Measurements from ENCODE around the gene RXFP2.

The RXFP2 gene

DNA sequence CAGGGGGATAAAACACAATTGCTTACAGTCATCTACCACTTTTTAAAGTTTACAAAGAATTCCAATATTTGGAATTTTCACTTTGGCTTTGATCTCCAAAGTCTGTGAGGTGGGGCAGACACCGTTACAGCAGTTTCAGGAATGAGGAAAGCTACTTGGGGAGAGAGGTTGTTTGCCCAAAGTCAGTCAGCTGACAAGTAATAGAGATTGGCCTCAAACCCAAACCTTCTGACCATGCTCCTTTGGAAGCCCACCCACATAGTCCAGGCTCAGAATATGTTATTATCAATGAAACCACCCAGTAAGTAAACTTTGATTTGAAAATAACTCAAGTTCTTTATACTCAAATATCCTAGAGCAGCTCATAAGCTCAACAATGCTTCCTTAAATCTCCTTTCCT is 29.0 kb downstream of the RXFP2 start:
- DNase-seq: no peak

DNA sequence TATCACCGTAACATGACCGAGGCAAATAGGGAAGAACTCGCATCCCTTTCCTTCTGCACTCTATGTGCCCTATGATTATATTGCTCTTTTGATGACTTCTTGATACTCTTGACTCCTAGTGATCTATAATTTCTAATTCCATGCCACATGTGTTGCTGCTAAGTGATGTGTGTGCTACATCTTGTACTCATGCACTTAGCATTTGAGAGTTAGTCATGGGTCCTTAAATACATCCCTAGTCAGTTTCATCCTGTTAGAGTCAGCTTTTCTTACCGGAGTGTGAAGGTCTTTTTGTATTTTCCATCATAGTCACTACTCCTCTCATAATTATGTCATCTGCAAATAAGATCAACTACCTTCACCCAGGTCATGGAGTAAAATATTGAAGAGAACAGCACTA is 30.2 kb downstream of the RXFP2 start:
- DNase-seq: no peak

DNA sequence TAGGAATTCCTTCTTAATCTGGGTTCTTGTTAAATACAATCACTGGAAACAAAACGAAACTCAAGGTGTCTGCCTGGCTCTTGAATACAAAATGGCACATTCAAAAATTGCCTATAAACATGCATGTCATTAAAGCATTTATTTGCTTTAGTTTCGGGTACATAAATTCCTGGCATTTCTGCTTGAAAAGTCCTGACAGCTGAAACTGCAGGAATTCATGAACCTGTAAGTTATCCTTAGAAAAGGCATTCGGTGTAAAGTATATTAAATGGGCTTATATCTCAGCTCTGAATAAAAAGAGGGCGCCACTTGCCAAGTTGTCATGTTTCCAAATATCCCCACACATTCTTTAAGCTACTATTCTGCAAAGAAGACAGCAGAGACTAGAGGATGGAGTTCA is 32.9 kb downstream of the RXFP2 start:
- no peak for DNase-seq

DNA sequence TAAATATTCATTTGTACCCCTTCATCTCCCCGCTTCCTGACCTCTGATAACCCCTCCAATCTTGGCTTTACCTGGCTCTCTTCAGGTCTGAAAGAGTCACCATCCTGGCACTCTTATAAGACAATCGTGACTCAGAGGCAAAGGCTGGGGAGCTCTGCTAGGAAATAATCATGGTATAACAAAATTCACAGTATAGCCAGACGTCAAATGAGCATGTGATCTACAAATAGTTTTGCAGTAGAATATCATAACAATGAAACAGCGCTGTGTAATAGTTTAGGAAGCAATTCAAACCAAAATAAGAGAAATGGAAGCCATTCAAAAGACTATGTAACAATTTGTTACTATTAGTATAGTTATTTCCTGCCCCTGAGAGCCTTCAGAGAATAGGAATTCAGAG is 34.2 kb downstream of the RXFP2 start:
- no peak for DNase-seq

DNA sequence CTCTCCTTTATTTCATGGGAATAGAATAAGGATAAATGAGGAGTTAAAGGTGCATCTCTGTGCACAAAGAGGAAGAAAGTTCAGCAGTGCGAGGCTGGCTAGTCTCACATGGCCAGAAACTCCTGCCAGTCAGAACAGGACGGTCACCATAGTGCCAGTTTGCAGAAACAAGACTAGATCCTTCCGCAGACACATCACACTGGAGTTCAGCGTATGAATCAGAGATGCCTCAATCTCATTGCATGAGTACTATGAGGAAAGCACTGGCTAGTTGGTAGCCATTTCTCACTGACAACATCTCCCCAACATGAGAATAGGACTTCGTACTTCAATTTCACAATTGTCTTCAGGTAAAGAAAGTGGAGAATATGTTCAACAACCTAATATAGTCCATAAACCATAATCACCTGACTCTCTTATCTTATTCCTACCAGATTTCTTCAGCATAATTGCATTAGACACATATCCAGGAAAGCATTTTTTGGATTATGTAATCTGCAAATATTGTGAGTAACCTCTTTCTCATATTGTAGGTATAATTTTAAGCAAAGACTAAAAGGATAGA is 34.9 kb downstream of the RXFP2 start:
- DNase-seq: no peak

DNA sequence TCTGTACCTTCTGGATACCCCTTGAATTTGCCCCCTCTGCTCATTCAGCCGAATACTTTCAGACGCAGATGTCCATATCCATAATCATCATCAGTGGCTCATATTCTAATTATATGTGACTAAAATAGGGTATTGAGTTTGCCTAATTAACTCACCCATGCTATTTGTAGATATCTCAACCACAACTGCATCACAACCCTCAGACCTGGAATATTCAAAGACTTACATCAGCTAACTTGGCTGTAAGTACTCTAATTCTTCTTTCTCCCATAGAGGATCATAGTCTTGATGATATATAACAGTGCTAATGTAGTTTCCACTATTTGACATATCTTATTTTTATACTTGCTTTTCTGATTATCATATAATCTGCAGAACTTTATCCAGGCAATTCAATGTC is 35.8 kb downstream of the RXFP2 start:
- no peak for DNase-seq

DNA sequence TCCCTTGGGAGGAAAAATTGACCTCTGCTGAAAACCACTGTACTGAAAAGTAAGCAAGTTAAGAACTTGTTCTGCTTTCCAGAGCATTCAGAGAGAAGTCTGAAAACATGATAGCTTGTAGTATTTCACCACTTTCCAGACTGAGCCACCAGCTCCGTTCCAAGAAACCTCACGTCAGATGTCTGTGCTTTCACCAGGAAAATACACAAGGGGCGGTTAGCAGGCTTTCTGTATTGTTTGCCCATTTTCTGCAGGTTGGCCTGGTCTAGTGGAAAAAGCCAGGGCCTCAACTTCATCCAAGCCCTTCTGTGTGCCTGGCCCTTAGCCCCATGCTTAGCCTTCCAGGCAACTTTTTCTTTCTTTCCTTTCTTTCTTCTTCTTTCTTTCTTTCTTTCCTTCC is 36.4 kb downstream of the RXFP2 start:
- no peak for DNase-seq

DNA sequence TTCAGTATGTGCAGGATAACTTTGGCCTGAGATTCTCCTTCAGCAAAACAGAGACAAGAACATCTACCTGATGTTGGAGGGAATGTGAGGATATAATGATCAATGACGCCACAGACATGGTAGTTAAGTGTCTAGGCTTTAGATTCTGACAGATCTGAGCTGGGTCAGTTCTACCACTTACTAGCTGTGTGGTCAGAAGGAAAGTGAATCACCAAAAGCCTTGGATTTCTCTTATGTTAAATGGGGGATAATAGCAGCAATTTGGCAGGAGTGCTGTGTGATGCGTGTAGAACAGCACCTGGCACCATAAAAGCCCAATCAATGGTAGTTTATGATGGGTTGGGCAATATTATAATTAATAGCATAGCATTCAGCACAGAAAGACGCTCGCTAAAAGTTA is 41.7 kb downstream of the RXFP2 start:
- DNase-seq: no peak

DNA sequence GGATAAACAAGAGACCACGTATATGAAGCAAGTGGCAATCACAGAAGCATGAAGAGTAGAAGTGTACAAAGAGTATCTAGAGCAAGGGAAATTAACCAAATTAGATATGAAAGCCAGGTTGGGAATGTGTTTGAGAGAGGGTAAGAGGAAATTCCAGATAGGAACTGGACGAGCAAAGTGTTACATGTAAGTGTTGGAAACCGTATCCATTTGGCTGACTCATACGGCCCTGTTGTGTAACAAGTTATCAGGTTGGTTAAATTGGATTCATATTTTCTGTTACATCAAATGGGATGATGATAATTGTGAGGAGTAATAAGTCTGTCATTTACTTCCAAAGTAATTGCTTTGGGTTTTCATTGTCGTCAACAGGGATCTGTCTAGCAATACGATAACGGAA is 46.7 kb downstream of the RXFP2 start:
- DNase-seq: no peak

DNA sequence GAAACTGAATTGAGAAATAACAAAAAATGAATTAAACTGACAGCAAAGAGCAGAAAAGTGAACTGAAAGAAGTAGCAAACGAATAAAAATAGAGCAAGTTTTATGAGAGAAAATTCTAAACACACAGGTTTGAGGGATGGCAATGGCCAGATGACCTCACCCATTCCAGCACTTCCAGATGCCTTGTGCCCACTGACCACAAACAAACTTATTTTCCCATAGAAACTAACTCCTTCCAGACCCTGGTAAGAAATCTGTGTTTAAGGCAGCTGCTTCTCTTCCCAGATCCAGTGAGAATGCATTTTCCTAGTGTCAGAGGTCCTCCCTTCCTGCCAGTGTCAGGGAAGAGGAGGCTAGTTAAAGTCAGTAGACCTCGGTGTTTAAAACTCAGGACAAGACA is 51.7 kb downstream of the RXFP2 start:
- DNase-seq: no peak

DNA sequence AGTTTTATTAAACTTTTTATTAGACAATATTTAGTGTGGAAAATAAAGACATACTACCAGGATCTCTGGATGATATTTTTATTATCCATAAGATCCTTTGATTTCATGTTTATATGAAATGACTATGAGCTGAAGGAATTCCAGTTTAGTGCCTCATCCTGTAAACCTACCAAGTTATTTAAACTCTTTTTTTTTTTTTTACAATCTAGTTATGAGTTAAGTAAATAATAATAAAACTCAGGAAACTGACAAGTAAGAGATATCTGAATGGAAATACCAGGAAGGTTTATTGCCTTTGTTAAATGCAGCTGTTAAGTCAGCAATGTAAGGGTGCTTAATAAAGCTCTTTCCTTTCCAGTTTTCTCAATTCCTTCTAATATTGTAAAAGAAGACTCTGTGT is 53.9 kb downstream of the RXFP2 start:
- DNase-seq: no peak

DNA sequence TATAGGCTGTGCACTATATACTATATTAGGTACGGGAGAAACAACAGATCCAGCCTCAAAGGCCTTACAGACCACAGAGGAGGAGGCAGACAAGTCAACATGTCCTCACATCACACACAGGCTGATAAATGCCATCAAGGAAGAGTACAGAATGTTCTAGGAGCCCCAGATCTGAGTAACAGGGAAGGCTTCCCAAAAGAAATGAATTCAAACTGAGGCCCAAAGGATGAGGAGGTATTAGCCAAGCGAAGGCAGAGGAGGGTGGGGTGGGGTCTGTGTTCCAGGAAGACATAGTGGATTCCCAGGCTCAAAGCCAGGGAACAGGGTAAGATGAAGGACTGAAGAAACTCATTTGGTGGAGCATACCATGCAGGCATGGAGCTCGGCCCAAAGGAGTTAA is 55.1 kb downstream of the RXFP2 start:
- no peak for DNase-seq

DNA sequence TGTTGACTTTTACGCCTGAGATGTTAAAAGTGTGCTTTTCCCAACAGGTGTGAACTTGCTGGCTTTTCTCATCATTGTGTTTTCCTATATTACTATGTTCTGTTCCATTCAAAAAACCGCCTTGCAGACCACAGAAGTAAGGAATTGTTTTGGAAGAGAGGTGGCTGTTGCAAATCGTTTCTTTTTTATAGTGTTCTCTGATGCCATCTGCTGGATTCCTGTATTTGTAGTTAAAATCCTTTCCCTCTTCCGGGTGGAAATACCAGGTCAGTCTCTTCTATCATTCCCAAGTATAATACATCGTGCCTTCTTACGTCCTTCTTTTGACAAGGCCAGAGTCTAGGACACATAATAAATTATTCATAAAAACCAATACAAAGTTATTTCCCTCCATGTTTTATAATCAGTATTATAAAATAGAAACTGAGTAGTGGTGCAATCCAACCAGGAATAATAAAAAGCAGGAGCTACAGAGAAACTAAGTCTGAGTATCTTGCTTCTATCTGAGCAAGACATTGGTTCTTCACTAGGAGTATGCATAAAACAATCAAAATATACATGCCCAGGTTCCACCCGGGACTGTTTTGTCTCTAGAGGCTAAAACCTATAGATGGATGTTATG is 57.9 kb downstream of the RXFP2 start:
- DNase-seq: no peak

DNA sequence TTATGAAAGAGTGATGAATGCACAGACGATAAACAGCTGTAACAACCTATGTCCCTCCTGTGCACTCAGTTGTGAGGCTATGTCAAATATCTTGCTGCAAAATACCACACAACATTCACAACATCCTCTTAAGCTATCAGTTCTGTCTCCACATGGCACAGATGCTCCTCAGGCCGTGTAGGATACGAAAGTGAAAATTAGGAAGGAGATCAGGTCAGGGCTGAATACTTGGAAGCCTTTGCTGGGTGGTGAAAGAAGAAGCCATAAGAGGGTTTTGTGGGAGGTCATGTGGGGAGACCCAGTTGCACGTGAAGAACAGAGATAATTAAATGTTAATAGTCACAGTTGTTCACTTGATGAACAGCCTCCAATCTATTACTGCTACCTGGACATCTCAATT is 58.9 kb downstream of the RXFP2 start:
- no peak for DNase-seq

DNA sequence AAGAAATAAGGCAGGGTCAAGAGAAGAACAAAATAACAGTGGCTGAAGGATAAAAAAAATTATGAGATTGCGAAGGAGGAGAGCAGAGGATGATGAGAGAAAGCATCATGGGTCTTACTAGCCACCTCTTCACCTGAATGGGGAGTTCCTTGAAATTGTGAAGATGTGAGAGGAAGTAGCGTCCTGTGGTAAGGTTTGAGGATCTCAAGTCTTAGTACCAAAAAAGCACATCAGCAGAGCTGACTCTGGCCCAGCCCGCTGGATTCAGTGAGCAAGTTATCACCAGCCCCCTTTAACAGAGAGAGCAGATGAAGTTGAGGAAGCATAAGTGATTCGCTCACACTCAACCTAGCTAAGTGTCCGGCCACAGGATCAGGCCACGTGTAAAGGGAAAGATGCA is 61.8 kb downstream of the RXFP2 start:
- no peak for DNase-seq

DNA sequence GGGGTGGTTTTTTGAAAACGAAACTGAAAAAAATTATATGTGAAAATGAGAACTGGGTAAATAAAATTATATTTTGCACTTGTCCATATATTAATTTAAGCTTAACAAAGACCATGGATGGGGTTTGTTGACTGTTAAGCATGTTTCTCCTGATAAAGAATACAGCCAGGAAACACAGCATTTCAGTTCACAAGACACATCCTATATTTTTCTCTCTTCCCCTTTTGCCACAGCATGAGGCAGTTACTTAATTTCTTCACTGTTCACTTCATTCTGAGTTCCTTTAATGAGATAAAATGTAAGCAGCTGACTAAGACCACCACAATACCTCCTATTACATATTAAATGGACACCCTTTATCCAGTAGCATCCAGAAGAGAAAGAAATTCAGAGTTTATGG is 64.0 kb downstream of the RXFP2 start:
- no peak for DNase-seq

DNA sequence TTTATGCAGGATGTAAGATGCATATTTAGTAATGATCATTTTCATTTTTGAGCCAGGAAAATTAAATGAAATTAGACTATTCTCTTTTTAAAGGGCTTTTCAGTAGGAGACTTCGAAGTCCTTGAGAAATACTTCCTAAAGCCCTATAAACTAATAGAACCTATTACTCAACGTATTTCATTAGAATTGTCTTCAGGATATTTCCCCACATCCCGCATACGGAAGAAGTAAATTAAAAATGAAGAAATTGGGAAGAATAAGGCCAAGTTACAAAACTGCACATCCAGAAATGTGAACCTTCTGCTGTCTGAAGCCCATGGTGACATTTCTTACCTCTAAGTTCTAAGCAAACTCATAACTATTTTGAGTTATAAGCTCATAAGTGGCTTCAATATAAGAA is 66.5 kb downstream of the RXFP2 start:
- DNase-seq: no peak

DNA sequence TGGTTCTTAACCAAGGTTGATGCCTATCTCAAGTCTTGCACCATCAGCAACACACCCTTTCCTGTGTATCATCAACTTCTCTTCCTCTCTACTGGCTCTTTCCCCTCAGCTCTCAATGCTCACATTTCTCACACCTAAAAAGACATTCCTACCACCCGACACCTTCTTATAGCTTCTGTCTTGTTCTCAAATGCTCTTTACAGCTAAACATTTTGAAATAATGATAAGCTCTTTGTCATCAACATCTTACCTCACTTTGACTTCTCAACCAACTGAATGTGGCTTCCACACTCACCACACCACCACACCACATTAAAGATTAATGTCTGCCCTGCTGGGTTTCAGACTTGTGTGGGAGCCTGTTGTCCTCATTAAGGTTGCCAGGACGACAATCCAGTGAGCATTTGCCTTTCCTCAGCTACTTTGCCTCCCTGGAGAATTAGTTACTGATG is 67.8 kb downstream of the RXFP2 start:
- DNase-seq: peak; percentile 5

DNA sequence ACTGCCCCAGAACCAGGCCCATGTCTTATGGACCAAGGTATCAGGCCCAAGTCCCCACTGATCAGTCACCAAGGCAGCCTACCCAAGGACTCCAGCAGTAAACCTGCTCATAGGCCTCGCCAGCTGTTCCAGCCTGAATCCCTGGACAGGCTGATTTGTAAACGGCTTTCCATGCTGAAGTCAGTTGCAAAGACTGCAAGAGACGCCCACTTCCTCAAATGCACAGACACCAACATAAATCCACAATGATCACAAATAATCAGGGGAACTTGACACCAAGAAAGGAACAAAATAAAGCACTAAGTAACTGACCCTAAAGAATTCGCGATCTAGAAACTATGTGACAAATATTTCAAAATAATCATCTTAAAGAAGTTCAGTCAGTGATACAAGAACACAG is 75.2 kb downstream of the RXFP2 start:
- no peak for DNase-seq

DNA sequence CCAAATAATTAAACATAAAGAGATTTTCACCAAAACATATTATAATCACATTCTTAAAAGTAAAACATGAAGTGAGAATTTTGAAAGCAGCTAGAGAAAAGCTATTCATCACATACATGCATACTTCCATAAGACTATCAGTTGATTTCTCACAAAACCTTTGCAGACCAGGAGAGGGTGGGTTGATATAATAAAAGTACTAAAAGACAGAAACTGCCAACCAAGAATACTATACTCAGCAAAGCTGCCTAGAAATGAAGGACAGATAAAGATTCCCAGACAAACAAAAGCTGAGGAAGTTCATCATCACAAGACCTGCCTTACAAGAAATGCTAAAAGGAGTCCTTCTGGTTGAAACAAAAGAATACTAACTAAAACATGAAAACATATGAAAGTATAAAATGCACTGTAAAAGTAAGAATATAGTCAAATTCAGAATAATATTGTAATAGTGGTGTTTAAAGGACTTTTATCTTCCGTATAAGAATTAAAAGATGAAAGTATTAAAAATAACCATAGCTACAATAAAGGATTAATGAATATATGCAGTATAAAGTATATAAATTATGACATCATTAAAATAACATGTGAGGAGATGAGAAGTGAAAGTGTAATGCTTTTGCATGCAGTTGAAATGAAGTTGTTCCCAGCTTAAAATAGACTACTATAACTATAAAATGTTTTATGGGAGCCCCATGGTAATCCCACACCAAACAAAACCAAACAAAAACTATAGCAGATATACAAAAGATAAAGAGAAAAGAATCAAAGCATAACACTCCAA is 76.2 kb downstream of the RXFP2 start:
- no peak for DNase-seq

DNA sequence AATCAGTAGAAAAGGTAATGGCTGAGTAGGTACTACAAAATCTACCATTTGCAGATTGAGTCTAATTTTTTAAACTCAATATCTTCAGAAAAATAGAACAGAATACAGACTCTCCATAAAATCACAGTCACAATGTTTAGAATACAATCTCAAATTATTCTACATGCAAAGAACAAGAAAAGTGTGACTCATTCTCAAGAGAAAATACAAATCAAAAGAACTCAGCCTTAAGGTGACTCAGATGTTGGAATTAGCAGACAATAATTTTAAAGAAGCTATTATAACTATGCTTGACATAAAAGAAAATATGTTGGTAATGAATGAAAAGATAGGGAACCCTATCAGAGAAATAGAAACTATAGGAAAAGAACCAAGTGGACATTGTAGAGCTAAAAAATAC is 78.9 kb downstream of the RXFP2 start:
- DNase-seq: no peak

DNA sequence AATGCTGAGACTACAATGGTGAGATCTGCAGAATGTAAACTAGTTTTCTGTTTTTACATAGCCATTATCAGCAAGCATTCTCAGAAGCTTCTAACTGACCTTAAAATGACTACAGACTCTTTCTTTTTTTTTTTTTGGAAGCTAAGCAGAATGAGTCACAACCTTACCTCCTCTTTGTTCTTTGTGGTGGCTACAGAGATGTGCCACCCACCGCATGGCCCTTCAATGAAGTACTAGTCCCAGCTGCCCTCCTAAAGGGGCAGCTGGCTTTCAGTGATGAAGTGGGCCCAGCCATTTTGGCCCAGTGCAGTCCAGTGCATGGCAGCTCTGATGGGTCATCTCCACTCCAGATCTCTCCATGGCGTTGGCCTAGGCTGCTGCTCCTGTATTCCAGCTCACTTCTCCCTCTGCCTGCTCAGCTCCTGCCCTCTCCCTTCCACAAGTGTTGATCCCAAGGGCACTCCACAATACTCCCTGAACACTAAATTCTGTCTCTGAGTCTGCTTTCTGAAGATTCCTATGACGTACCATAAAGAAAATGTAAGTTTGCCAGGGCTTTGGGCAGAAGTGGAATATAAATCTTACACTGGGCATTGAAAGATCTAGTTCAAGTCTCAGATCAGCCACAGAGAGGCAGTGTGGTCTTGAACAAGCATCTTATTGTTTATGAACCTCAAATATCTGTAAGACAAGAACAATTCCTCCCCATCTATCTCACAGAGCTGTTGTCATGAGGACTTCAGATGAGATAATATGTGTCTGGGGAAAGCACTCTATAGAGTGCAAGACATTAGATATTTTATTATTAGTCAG is 85.6 kb downstream of the RXFP2 start:
- no peak for DNase-seq

DNA sequence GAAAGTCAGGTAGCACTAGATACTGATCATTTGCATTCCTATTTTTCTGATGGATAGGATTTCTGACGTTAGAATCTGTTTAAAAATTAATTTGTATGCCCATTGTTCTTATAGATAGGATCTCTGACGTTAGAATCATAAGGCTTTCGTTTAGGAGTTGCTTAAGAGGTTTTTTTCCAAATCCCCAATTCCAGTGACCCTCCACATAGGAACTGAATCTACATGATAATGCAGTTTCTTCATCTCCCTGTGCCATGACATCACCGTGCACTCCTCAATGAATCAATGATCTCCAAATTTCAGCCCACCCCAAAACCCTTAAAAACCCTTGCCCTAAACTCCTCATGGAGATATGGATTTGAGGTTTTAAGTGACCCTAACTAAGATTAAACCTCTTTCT is 87.2 kb downstream of the RXFP2 start:
- no peak for DNase-seq

DNA sequence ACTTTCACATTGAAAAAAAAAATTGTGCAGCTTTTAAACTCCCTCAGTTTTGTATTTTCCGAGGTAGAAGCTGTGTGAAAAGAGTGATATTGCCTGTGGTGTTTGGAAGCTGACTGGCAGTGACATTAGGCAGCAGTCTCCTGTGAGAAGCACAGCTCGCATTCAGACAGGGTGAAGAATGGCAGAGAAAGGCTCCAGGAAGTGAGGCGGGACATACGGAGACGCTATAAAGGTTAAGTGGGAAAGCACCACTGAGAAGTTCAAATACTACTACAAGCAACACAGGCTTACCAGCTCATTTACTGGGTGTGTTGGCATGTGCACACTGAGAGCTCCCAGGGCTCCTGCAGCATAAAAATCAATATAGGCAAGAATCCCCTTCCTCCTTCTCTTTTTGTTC is 88.4 kb downstream of the RXFP2 start:
- no peak for DNase-seq

Data from effector CD4-positive, alpha-beta T cell (primary cell).